Fibroblast of mammary gland (primary cell): ENCODE data around the gene CHID1.

Source experiments
- DNase-seq: peaks from one replicate; pipeline ENCODE4 v3.0.0-alpha.2; 2010; ENCODE audit warnings: low read depth
- H3K4me3 ChIP-seq: 2 replicates; pipeline ENCODE4 v1.5.1; 2011; ENCODE audit warnings: low read depth, mild to moderate bottlenecking, low read length, moderate library complexity; ENCODE audit not compliant: control insufficient read depth
- TF ChIP-seq, protein P1 (sequence below): conservative IDR thresholded peaks from 2 replicates; pipeline ENCODE4 v1.5.1; 2011; ENCODE audit warnings: low read depth, low read length, inconsistent platforms; ENCODE audit not compliant: control insufficient read depth, insufficient read depth

Gene CHID1

DNA sequence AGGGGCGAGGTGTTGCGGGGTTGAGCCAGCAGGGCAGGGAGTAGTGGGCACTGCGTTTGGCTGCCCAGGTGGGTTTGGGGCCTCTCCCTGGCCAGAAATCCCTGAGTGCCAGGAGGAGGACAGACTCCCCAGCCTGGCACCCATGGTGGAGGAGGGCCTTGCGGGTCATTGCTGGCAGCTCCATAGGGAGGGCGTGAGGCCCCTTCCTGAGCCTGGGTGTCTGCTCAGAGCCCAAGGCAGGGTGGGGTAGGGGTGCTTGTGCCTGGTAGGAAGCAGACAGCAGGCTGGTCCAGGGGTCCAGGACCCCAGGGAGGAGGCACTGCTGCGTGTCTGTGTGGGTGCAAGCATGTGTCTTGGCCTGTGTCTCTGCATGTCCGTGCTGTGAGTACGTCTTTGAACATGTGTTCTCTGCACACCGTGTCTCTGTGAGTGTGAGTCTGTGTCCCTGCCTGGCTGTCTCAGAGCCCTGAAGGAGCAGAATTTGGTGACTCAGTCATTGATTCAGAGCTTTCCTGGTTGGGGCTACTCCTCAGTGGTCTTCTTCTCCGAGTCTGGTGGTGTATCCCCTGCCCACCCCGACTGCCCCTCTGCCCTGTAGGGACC is 64.0 kb downstream of the CHID1 start:
- TF ChIP-seq, protein P1, sequence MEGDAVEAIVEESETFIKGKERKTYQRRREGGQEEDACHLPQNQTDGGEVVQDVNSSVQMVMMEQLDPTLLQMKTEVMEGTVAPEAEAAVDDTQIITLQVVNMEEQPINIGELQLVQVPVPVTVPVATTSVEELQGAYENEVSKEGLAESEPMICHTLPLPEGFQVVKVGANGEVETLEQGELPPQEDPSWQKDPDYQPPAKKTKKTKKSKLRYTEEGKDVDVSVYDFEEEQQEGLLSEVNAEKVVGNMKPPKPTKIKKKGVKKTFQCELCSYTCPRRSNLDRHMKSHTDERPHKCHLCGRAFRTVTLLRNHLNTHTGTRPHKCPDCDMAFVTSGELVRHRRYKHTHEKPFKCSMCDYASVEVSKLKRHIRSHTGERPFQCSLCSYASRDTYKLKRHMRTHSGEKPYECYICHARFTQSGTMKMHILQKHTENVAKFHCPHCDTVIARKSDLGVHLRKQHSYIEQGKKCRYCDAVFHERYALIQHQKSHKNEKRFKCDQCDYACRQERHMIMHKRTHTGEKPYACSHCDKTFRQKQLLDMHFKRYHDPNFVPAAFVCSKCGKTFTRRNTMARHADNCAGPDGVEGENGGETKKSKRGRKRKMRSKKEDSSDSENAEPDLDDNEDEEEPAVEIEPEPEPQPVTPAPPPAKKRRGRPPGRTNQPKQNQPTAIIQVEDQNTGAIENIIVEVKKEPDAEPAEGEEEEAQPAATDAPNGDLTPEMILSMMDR = no peak
- H3K4me3 ChIP-seq = no peak overlapping the region
- peak; percentile 72 for DNase-seq

DNA sequence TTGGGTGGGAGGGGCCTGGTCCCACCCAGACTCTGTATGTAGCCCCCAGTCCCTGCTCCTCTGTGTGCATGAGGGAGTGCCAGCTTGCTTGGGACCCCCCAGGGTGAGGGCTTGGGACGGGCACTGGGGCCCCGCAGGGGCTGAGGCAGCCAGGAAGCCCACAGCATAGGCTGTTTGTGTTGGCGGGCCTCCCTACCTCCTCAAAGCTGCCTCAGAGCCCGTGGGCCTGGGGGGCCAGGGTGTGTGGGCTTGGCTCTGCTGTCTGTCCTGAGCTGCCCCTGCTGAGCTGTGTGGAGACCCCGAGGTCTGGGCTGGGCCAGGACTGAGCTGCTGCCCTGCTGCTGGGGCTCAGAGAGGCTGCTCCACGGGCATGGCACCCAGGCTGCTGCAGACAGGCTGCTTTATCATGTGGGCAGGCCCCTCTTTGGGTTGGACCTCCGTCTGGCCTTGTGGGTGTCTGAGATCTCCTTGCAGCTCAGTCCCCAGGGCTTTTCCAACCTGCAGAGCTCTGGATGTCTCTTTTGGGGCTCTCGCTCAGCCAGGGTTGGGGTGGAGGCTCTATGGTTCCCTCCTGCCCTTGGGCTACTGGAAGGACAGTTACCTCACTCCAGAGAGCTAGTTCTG is 64.6 kb downstream of the CHID1 start:
- H3K4me3 ChIP-seq = no peak overlapping the region

DNA sequence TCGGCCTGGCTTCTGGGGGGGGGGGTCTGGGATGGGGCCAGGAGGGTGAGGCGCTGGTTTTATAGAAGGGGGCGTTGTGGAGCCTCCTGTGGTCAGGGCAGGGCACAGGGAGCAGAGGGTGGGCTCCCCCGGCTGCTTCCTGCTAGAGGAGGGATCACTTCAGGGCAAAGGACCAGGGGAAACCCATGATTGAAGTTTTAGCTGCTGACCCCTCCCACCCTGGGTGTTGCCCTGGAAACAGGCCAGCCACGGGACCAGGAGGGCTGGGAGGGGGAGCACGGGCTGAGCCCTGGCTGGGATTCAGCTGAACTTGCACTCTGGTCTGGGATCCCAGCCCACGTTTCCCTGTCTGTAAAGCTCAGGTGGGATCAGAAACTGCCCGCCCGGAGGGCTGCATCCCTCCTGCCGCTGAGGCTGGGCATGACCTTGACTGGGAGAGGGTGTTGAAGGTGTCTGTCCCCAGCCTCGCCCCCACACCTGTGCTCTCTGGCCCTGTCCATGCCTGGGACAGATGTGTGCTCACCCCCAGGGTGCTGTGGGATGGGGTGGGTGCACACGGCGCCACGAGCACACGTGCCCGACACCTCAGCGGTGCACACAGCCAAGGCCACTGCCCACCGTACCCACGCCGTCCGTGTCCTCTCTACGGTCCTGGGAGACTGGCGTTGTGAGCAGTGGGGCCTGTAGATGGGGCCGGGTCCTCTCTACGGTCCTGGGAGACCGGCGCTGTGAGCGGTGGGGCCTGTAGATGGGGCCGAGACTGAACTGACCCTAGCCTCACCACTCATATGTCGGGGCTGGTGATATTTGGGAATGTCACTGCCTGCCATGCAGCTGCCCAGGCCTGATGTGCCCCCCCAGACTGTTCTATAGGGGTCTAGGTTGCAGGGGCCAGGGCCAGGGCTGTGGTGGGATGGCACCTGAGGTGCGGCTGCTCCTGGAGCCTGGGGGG is 65.6 kb downstream of the CHID1 start:
- TF ChIP-seq, protein P1 = no peak
- peak; percentile 94 for DNase-seq
- H3K4me3 ChIP-seq = peak overlapping the region; percentile 94

More for the DNA sequence above, 64.6 kb downstream of the CHID1 start:
- TF ChIP-seq, protein P1 = no peak
- DNase-seq = no peak

DNA sequence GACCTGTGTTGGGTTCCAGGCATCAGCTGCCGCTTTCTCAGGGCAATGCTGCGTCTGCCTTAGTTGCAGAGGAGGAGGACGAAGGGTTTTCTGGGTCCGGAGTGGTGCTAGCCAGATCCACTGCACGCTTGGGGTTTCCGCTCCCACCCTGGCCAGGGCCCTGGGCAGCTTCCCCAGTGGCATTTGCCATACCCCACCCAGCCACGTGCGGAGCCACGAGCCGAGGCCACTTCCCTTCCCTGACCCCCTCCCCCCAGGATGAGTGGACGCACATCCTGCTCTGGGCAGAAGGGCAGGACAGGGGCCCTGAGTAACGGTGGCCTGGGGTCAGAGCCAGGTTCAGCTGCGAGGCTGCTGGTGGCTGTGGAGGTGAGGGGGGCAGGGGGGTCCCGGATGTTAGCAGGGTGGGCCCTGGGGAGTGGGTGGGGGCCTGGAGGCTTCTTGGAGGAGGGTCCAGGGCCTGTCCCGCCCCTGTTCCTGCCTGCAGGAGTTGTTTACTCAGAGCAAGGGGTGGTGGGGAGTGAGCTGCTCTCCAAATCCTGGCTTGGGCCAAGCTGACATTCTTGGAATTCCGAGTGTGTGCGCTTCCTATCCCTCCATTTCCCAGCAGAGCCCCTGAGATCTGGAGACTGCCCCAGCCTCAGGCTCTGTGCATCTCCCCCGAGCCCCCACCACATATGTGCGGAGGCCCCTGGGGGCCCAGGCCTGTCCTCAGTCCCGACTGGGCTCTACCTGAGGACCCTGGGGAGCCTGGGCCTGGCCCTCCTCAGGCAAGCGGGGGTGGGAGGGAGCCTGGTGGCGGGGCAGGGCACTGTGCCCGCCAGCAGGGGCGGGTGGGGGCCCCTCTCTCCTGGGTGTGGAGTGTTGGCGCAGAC is 66.6 kb downstream of the CHID1 start:
- TF ChIP-seq, protein P1 = no peak
- peak; percentile 94 for DNase-seq
- peak overlapping the region; percentile 94 for H3K4me3 ChIP-seq

DNA sequence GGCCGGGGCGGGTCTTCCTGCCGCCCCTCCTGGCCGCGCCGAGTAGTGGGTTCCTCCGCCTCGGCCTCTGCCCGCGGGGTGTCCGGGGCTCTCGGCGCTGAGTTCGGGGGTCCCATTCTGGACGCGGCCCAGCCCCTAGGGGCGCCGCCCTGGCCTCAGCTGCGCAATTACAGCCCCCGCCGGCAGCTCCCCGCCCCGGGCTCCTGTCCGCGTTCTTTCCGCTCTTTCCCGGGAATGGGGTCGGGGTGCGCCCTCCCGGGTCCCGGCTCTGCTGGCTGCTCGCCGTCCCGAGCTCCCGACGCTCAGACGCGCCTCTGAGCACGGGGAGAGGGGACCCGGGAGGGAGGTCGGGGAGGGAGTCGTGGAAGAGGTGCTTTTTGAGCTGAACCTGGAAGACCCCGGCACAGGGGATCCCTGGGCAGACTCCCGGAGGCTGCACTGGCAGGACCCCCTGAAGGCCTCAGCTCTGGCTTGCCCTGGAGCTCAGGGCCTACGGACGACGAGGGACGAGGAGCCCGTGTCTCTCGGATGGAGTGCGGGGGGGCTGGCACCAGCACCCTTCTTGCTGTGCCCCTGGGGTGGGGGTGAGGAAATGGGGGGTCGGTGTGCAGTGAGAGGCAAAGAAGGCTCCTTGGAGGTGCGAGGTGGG is 67.4 kb downstream of the CHID1 start:
- peak overlapping the region; percentile 94 for H3K4me3 ChIP-seq
- DNase-seq = no peak
- TF ChIP-seq, protein P1 = no peak
